22Rv1 (cell line): ENCODE results near the gene ZNF652.
A peak's percentile ranks its signal among the peaks of the same experiment; 100 is the strongest.
"Not testable (repeated sequence)": the region's sequence is repeated elsewhere in the genome, so short reads cannot be mapped to it uniquely, and the experiment has no call there.

Source experiments
- H3K27ac ChIP-seq: fragments of 450-650 bp; 2 replicates; pipeline ENCODE4 v1.5.1; 2017
- CTCF ChIP-seq: fragments of 450-650 bp; IDR thresholded peaks from 2 replicates; pipeline ENCODE4 v1.5.1; 2017; ENCODE audit warnings: mild to moderate bottlenecking
- ZFX ChIP-seq: fragments of 450-650 bp; IDR thresholded peaks from 2 replicates; pipeline ENCODE4 v1.6.1; 2017; ENCODE audit warnings: antibody characterized with exemption, borderline replicate concordance

The ZNF652 gene

DNA sequence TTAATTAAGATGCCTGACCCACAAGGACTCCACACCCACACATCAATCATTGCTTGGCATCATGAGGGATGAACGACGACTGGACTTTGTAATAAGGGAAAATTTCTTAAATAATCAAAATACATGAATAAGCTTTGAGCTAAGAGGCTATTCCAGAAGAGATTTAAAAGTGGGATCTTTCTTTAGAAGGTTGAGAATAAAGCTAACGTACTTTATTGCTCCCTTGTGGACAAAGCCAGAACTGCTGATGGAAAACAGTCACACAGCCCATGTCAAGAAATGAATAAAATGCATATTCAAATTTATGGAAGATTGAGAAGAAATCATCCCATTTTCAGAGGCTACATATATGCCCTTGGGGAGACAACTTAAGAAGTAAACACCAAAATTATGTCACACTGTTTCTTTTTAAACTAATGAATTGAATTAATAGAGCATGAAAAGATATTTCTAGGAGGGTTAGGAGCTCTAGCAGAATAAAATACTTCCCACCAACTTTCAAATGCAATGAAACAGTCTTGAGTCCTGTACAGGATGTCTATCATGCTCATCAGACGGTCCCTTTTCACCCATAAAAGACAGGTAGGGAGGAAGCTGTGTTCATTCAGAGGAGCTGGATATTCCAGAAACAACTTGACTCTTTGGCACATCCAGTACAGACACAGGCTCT is 71.2 kb downstream of the ZNF652 start:
- TF ChIP-seq CTCF (peak; percentile 72), ZFX (no peak)
- H3K27ac ChIP-seq, result no peak overlapping the region

DNA sequence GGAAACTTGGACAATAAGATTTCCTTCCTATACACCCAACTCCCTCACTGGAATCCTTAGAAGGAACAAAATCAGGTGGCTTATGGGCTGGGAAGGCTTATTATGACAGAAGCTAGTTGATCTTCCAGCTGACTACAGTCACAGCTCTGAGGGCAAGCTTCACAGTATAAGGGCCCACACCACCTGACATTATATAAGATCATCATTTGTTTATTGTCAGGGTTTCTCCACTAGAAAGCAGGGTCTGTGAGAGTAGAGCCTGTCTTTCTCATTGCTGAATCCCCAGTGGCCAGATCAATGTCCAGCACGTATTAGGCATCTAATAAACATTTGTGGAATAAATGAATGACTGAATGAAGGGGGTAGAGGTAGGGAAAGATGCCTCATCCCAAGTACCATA is 73.7 kb downstream of the ZNF652 start:
- no peak overlapping the region for H3K27ac ChIP-seq
- TF ChIP-seq ZFX, result no peak
- TF ChIP-seq CTCF, result no peak

DNA sequence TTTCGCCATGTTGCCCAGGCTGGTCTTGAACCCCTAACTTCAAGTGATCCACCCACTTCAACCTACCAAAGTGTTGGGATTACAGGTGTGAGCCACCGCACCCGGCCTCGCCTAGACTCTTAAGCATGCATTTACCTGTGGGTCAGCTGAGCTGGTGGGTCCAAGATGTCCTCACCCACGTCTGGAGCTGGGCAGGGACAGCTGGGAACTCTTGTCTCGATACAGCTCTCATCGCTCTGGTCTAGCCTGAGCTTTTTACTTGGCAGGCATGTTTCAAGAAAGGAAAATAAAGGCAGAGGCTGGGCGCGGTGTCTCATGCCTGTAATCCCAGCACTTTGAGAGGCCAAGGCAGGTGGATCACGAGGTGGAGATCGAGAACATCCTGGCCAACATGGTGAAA is 74.6 kb downstream of the ZNF652 start:
- H3K27ac ChIP-seq, result no peak overlapping the region
- TF ChIP-seq ZFX (no peak), CTCF (no peak)

- H3K27ac ChIP-seq, result not testable (repeated sequence)
These were observed 75.6 kb downstream of the ZNF652 start for GRCh38 chr17:49286261-49286973.

GRCh38 chr17:49285716-49286115 is 76.3 kb downstream of the ZNF652 start:
- H3K27ac ChIP-seq, result no peak overlapping the region
- TF ChIP-seq ZFX, result no peak

DNA sequence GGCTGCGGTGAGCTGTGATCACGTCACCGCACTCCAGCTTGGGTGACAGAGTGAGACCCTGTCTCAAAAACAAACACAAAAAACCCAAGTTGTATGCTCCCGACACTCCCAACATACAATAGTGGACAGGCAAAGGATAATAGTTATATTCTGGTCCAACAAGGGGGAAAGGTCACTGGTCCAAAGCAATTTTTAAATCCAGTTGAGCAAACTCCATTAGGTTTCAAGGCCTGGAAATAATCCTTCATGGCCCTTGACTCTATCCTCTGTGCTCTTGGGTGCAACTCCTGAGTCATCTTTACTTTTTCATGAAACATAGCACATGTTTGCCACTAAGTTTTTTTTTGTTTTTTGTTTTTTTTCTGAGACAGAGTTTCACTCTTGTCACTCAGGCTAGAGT is 81.1 kb downstream of the ZNF652 start:
- no peak overlapping the region for H3K27ac ChIP-seq
- no peak for TF ChIP-seq CTCF

- no peak overlapping the region for H3K27ac ChIP-seq
- TF ChIP-seq CTCF, result no peak
- TF ChIP-seq ZFX, result no peak
These were observed 82.0 kb downstream of the ZNF652 start for GRCh38 chr17:49280061-49280460.

GRCh38 chr17:49279263-49280015 is 82.6 kb downstream of the ZNF652 start:
- H3K27ac ChIP-seq, result not testable (repeated sequence)

- TF ChIP-seq CTCF, result no peak
- no peak for TF ChIP-seq ZFX
- H3K27ac ChIP-seq, result no peak overlapping the region
These were observed 84.0 kb downstream of the ZNF652 start for GRCh38 chr17:49278076-49278475.
